ENCODE results near the gene TRMT61B. TPM values are rescaled to one million over a fixed set of nuclear protein-coding genes. Genes with fewer than 3 reads are reported as not detected.

The TRMT61B gene
- total and polyA plus RNA-seq, 2 experiments from 2014 or later, result 34.7 to 52.7 TPM

- no peak for TF ChIP-seq ZNF462 (CRISPR knock-in tag; IDR thresholded peaks at IDR 0.05)
- TF ChIP-seq ZNF114 (CRISPR knock-in tag; IDR thresholded peaks at IDR 0.05), result no peak
- TF ChIP-seq ETS1 (IDR thresholded peaks at IDR 0.05), result no peak
- TF ChIP-seq ZNF331 (CRISPR knock-in tag; IDR thresholded peaks at IDR 0.05; ENCODE audit: low read depth), result no peak
- TF ChIP-seq EZH2phosphoT487 (IDR thresholded peaks at IDR 0.05; ENCODE audit: unreplicated experiment), result no peak
Measured at GRCh38 chr2:28855193-28855592, 14.9 kb downstream of the TRMT61B start (continued).

- no peaks in the 10 kb centered on the region for H3F3A ChIP-seq (replicated peaks; ENCODE audit: low read depth)
- TF ChIP-seq ZNF462 (CRISPR knock-in tag; IDR thresholded peaks at IDR 0.05), result no peak
- TF ChIP-seq EZH2phosphoT487 (IDR thresholded peaks at IDR 0.05; ENCODE audit: unreplicated experiment), result no peak
- no peak for TF ChIP-seq POLR2AphosphoS5 (IDR thresholded peaks at IDR 0.05; ENCODE audit: low read depth)
- no peak for TF ChIP-seq ZNF331 (CRISPR knock-in tag; IDR thresholded peaks at IDR 0.05; ENCODE audit: low read depth)
- TF ChIP-seq STAT1 (IDR thresholded peaks at IDR 0.05; ENCODE audit: unreplicated experiment), result no peak
- no peak for TF ChIP-seq ZNF114 (CRISPR knock-in tag; IDR thresholded peaks at IDR 0.05)
- TF ChIP-seq ETS1 (IDR thresholded peaks at IDR 0.05), result no peak
Measured at GRCh38 chr2:28842042-28842441, 28.1 kb downstream of the TRMT61B start.

More at GRCh38 chr2:28842042-28842441, 28.1 kb downstream of the TRMT61B start:
- no peak for DNase-seq (ENCODE audit: low spot score)
- no peak overlapping the region for H3K4me3 ChIP-seq
- no peaks in the 10 kb centered on the region for H3K36me3 Mint-ChIP-seq (ENCODE audit: low read depth)
- H3K9me2 ChIP-seq (ENCODE audit: insufficient read depth), result no peaks in the 10 kb centered on the region
- no peaks in the 10 kb centered on the region for H3K4me1 Mint-ChIP-seq
- no peaks in the 10 kb centered on the region for H3K79me2 ChIP-seq (replicated peaks; ENCODE audit: insufficient read depth)
- H3K27me3 Mint-ChIP-seq (ENCODE audit: insufficient read depth, low read depth, poor library complexity), result no peaks in the 10 kb centered on the region
- no peaks in the 10 kb centered on the region for H3K27me3 ChIP-seq (ENCODE audit: insufficient read depth)
- H4K20me1 ChIP-seq (replicated peaks; ENCODE audit: insufficient read depth), result no peaks in the 10 kb centered on the region; the same call in 1 of the 2 replicates
- H3K4me2 ChIP-seq, result no peak overlapping the region
- no peak overlapping the region for H3K27ac Mint-ChIP-seq
- no peaks in the 10 kb centered on the region for H3K4me1 ChIP-seq (ENCODE audit: insufficient read depth)
- H3K27ac ChIP-seq (ENCODE audit: low read depth), result no peak overlapping the region
- H2AFZ ChIP-seq, result no peak overlapping the region
- H3K4me3 Mint-ChIP-seq, result no peak overlapping the region
- no peaks in the 10 kb centered on the region for H3K9me3 Mint-ChIP-seq
- H3K36me3 ChIP-seq (ENCODE audit: insufficient read depth), result no peaks in the 10 kb centered on the region
- ATAC-seq, result no peak
